K562 (cell line): ENCODE measurements around the gene STAT6. TPM values are rescaled to one million over a fixed set of nuclear protein-coding genes. Genes with fewer than 3 reads are reported as not detected.

ENCODE experiments used
- ARNT ChIP-seq, 2 experiments: fragments of 450-650 bp; IDR thresholded peaks; 2 replicates each; pipeline ENCODE4 v1.6.1; 2016; ENCODE audit warnings: mild to moderate bottlenecking in 1 of 2
- BDP1 ChIP-seq: IDR thresholded peaks from 3 replicates; pipeline ENCODE4 v1.6.1; 2011; ENCODE audit not compliant: insufficient read length, insufficient read depth
- CHAMP1 ChIP-seq: fragments of 450-650 bp; IDR thresholded peaks from 2 replicates; pipeline ENCODE4 v1.6.1; 2016; ENCODE audit warnings: mild to moderate bottlenecking
- CREB1 ChIP-seq, 2 experiments: sonication (generic) in 1 of 2; formaldehyde crosslinking in 1 of 2; IDR thresholded peaks; 2 replicates each; pipeline versions ENCODE4 v1.6.1 to v1.8.0; 2012 to 2022; ENCODE audit warnings: inconsistent platforms in 1 of 2, mild to moderate bottlenecking in 1 of 2, missing genetic modification reagents in 1 of 2, moderate library complexity in 1 of 2
- CXXC5 ChIP-seq: fragments of 250-450 bp; sonication (Bioruptor Pico); IDR thresholded peaks from 2 replicates; pipeline ENCODE4 v1.8.0; 2022; ENCODE audit warnings: inconsistent platforms, mild to moderate bottlenecking, moderate library complexity
- GABPA ChIP-seq: fragments of 200-800 bp; sonication (Bioruptor generic); conservative IDR thresholded peaks from 2 replicates; pipeline ENCODE4 v1.6.1; 2016; ENCODE audit warnings: low read depth, missing genetic modification characterization, missing compliant biosample characterization
- HBP1 ChIP-seq: fragments of 450-650 bp; formaldehyde crosslinking; IDR thresholded peaks from 2 replicates; pipeline ENCODE4 v1.4.0; 2022; ENCODE audit warnings: missing genetic modification characterization
- HDAC2 ChIP-seq: fragments of 450-650 bp; IDR thresholded peaks from 2 replicates; pipeline ENCODE4 v1.6.1; 2016; ENCODE audit warnings: mild to moderate bottlenecking
- ILF3 ChIP-seq: fragments of 450-650 bp; IDR thresholded peaks from 2 replicates; pipeline ENCODE4 v1.6.1; 2018; ENCODE audit warnings: antibody characterized with exemption, mild to moderate bottlenecking, moderate library complexity, borderline replicate concordance
- ILK ChIP-seq: fragments of 450-650 bp; IDR thresholded peaks from 2 replicates; pipeline ENCODE4 v1.6.1; 2016; ENCODE audit warnings: missing genetic modification characterization, low read depth, mild to moderate bottlenecking, missing compliant biosample characterization, moderate library complexity, borderline replicate concordance
- MEF2D ChIP-seq: conservative IDR thresholded peaks from 2 replicates; pipeline ENCODE4 v1.6.1; 2016; ENCODE audit warnings: low read depth, missing genetic modification characterization, missing compliant biosample characterization
- PURB ChIP-seq: sonication (generic); formaldehyde crosslinking; IDR thresholded peaks from 2 replicates; pipeline ENCODE4 v1.9.0; 2021; ENCODE audit warnings: low read depth, mild to moderate bottlenecking, missing genetic modification reagents
- RBFOX2 ChIP-seq: fragments of 200-400 bp; formaldehyde crosslinking; IDR thresholded peaks from 2 replicates; pipeline ENCODE4 v1.6.1; 2017; ENCODE audit warnings: low read depth, mild to moderate bottlenecking, low read length, moderate library complexity
- SIX5 ChIP-seq, 2 experiments: IDR thresholded peaks; 2 replicates each; pipeline ENCODE4 v1.6.1; 2011; ENCODE audit warnings: low read length in 2 of 2, borderline replicate concordance in 1 of 2, low read depth in 1 of 2, mild to moderate bottlenecking in 1 of 2, moderate library complexity in 1 of 2; ENCODE audit not compliant: insufficient read depth in 1 of 2
- SLC30A9 ChIP-seq: fragments of 250-450 bp; sonication (Bioruptor Pico); IDR thresholded peaks from 2 replicates; pipeline ENCODE4 v1.8.0; 2022; ENCODE audit warnings: mild to moderate bottlenecking, moderate library complexity
- TEAD2 ChIP-seq: fragments of 450-650 bp; IDR thresholded peaks from 2 replicates; pipeline ENCODE4 v1.6.1; 2016; ENCODE audit warnings: missing genetic modification characterization, control low read depth, missing compliant biosample characterization
- ZBTB2 ChIP-seq: fragments of 450-650 bp; IDR thresholded peaks from 2 replicates; pipeline ENCODE4 v1.6.1; 2016; ENCODE audit warnings: antibody characterized with exemption
- ZBTB43 ChIP-seq: sonication (generic); formaldehyde crosslinking; IDR thresholded peaks from 2 replicates; pipeline ENCODE4 v1.8.0; 2023; ENCODE audit warnings: mild to moderate bottlenecking, missing genetic modification reagents
- ZBTB7A ChIP-seq: IDR thresholded peaks from 2 replicates; pipeline ENCODE4 v1.6.1; 2011; ENCODE audit warnings: low read depth, mild to moderate bottlenecking, low read length, moderate library complexity, borderline replicate concordance; ENCODE audit not compliant: control insufficient read depth
- ZNF41 ChIP-seq: fragments of 250-450 bp; sonication (Bioruptor Pico); conservative IDR thresholded peaks from 2 replicates; pipeline ENCODE4 v1.4.0; 2020; ENCODE audit warnings: mild to moderate bottlenecking
- polyA plus RNA-seq, 8 experiments: library from polyadenylated mRNA; depleted of rRNA in 4 of 8; stranded (reverse) in 5 of 8; unstranded in 3 of 8; fragments of >200 nt; fragmentation: Nextera tagmentation in 2 of 8; fragmentation: Illumina TruSeq in 1 of 8; extraction: Ambion mirVana in 2 of 8; extraction: Trizol in 1 of 8; gene quantifications; 2 replicates each; pipeline versions ENCODE4 v1.2.1 to v1.2.3, GENCODE V29; 2011 to 2014; ENCODE audit warnings: inconsistent platforms in 1 of 8, missing spikeins in 1 of 8
- total RNA-seq, 7 experiments: library from RNA; depleted of rRNA in 6 of 7; stranded (reverse); fragments of >200 nt in 6 of 7; fragmentation: Illumina TruSeq in 2 of 7; extraction: Trizol in 2 of 7; gene quantifications; 2 replicates each; pipeline versions ENCODE4 v1.2.1 to v1.2.3, GENCODE V29; 2011 to 2021; ENCODE audit warnings: low replicate concordance in 1 of 7

STAT6 gene
- total and polyA plus RNA-seq, 9 of the 15 experiments (the other 6 are each of a cell fraction or from before 2014, with no cell fraction given): 2.4 to 49.5 (median 26.5) TPM

GRCh38 chr12:57111031-57111734 lies at the start of gene STAT6 (continued):
- TF ChIP-seq SLC30A9 (CRISPR knock-in tag): no peak
- TF ChIP-seq SIX5 (IDR thresholded peaks at IDR 0.05; ENCODE audit: borderline replicate concordance in 1 of 2, insufficient read depth in 1 of 2, low read depth in 1 of 2, low read length in 2 of 2): no peak
- TF ChIP-seq MEF2D: 0 out of 2 replicates have a peak, but pooled peaks have one; percentile 22
- TF ChIP-seq ILK (tag): no peak
- TF ChIP-seq ZNF41: no peak
- TF ChIP-seq ZBTB7A: peak; percentile 52; the same call in 1 of the 2 replicates
- TF ChIP-seq TEAD2: no peak
- TF ChIP-seq PURB (CRISPR knock-in tag): no peak
- TF ChIP-seq ARNT (IDR thresholded peaks at IDR 0.05): peak; percentile 40 to 64; a peak in 1 of 4 replicates
- peak; percentile 84 for TF ChIP-seq HBP1 (CRISPR knock-in tag)
- peak; percentile 12; the same call in 1 of the 2 replicates for TF ChIP-seq HDAC2
- TF ChIP-seq RBFOX2: peak; percentile 62
- no peak for TF ChIP-seq CXXC5 (CRISPR knock-in tag)
- no peak for TF ChIP-seq CHAMP1
- no peak for TF ChIP-seq ILF3
- no peak for TF ChIP-seq ZBTB2
- TF ChIP-seq CREB1 (IDR thresholded peaks at IDR 0.05): 0 out of 2 replicates have a peak, but pooled peaks have one; percentile 3
- TF ChIP-seq CREB1 (CRISPR knock-in tag; IDR thresholded peaks at IDR 0.05): no peak
- peak; percentile 70 for TF ChIP-seq GABPA (tag)
- TF ChIP-seq BDP1: no peak
- no peak for TF ChIP-seq ZBTB43 (CRISPR knock-in tag)
